K562 (cell line): ENCODE results near the gene KTN1. TPM values are rescaled to one million over a fixed set of nuclear protein-coding genes. Genes with fewer than 3 reads are reported as not detected.

ENCODE experiments used
- ATAC-seq: fragments of 200-7000 bp; cut with Tn5 transposase; 3 replicates; pipeline ENCODE4 v1.9.1; 2020; ENCODE audit warnings: moderate library complexity
- BruUV-seq: library from RNA; stranded (reverse); fragments of 400-500 nt; replicated peaks from 2 replicates; lab custom pipeline; 2021; lab: Mats Ljungman, UMichigan
- CTCF ChIA-PET: fragments of 300-600 bp; formaldehyde crosslinking; extraction: SDS; loops from one replicate; lab custom pipeline; 2021; ENCODE audit warnings: low intra/inter-chr PET ratio; lab: Yijun Ruan, JAX
- POLR2A ChIA-PET: fragments of 300-600, 350-650 bp; sonication (Branson Sonifier 250); formaldehyde crosslinking; extraction: SDS; loops from one replicate; lab custom pipeline; 2021; ENCODE audit warnings: antibody characterized with exemption, inconsistent platforms; lab: Yijun Ruan, JAX
- DNase-seq, 4 experiments: peaks; one replicate each; pipeline versions ENCODE4 v3.0.0 to v3.0.0-alpha.2; 2011 to 2018; ENCODE audit warnings: low spot score in 3 of 4, mixed read lengths in 3 of 4; ENCODE audit errors: extremely low read depth in 1 of 4
- FAIRE-seq: peaks from 2 replicates; lab custom pipeline; 2011; peaks lifted over from hg19 to GRCh38; lab: Jason Lieb, UNC
- H2AFZ ChIP-seq: 2 replicates; pipeline ENCODE4 v1.6.0; 2011; ENCODE audit warnings: low read depth, low read length, control low read depth, inconsistent platforms
- H3K27ac ChIP-seq: fragments of 200-600 bp; 3 replicates; pipeline ENCODE4 v1.8.0; 2011; ENCODE audit warnings: low read depth, mild to moderate bottlenecking, control low read depth, inconsistent platforms, low read length, moderate library complexity, mixed read lengths; ENCODE audit errors: extremely low read depth
- H3K27me3 ChIP-seq, 2 experiments: fragments of 300-600 bp in 1 of 2; 2 replicates in 1 of 2; 3 replicates in 1 of 2; pipeline versions ENCODE4 v1.6.0 to v1.8.0; 2011; ENCODE audit warnings: inconsistent platforms in 2 of 2, low read length in 2 of 2, mild to moderate bottlenecking in 1 of 2, mixed read lengths in 1 of 2, moderate library complexity in 1 of 2; ENCODE audit not compliant: control insufficient read depth in 2 of 2, insufficient read depth in 2 of 2
- H3K36me3 ChIP-seq: fragments of 300-600 bp; 3 replicates; pipeline ENCODE4 v1.8.0; 2011; ENCODE audit warnings: mild to moderate bottlenecking, low read length, inconsistent platforms; ENCODE audit not compliant: control insufficient read depth, insufficient read depth
- H3K4me1 ChIP-seq, 2 experiments: fragments of 200-600 bp in 1 of 2; replicated peaks in 1 of 2; 2 replicates in 1 of 2; 3 replicates in 1 of 2; pipeline versions ENCODE4 v1.5.1 to v1.8.0; 2011; ENCODE audit warnings: inconsistent platforms in 2 of 2, low read length in 2 of 2, mild to moderate bottlenecking in 1 of 2, mixed read lengths in 1 of 2, moderate library complexity in 1 of 2; ENCODE audit not compliant: control insufficient read depth in 2 of 2, insufficient read depth in 2 of 2
- H3K4me2 ChIP-seq: 2 replicates; pipeline ENCODE4 v1.6.1; 2011; ENCODE audit warnings: low read length, control low read depth, inconsistent platforms, mixed read lengths; ENCODE audit not compliant: insufficient read depth
- H3K4me3 ChIP-seq: fragments of 200-600 bp; sonication (generic), shearing (Covaris generic); 2 replicates; pipeline ENCODE4 v1.5.1; 2016; ENCODE audit warnings: control low read depth, inconsistent platforms
- H3K79me2 ChIP-seq: fragments of 200-600 bp; 3 replicates; pipeline ENCODE4 v1.8.0; 2011; ENCODE audit warnings: low read length, inconsistent platforms; ENCODE audit not compliant: control insufficient read depth, insufficient read depth
- H3K9ac ChIP-seq, 2 experiments: 2 replicates each; pipeline versions ENCODE4 v1.6.0 to v1.6.1; 2011; ENCODE audit warnings: low read depth in 2 of 2, low read length in 2 of 2, control low read depth in 1 of 2, inconsistent platforms in 1 of 2, mild to moderate bottlenecking in 1 of 2, mixed read lengths in 1 of 2; ENCODE audit not compliant: insufficient read depth in 1 of 2
- H3K9me1 ChIP-seq: one replicate; pipeline ENCODE4 v1.6.0; 2011; ENCODE audit warnings: inconsistent platforms, mild to moderate bottlenecking, low read length, moderate library complexity; ENCODE audit not compliant: control insufficient read depth, insufficient read depth
- H3K9me3 ChIP-seq: replicated peaks from 2 replicates; pipeline ENCODE4 v1.5.1; 2011; ENCODE audit warnings: low read depth, low read length, inconsistent platforms; ENCODE audit not compliant: control insufficient read depth, insufficient read depth
- H4K20me1 ChIP-seq: replicated peaks from 2 replicates; pipeline ENCODE4 v1.6.1; 2011; ENCODE audit warnings: low read length, inconsistent platforms, mixed read lengths; ENCODE audit not compliant: control insufficient read depth, insufficient read depth
- BDP1 ChIP-seq: IDR thresholded peaks from 3 replicates; pipeline ENCODE4 v1.6.1; 2011; ENCODE audit not compliant: insufficient read length, insufficient read depth
- CTBP1 ChIP-seq: fragments of 450-650 bp; IDR thresholded peaks from 2 replicates; pipeline ENCODE4 v1.6.1; 2016; ENCODE audit warnings: borderline replicate concordance
- CXXC5 ChIP-seq: fragments of 250-450 bp; sonication (Bioruptor Pico); IDR thresholded peaks from 2 replicates; pipeline ENCODE4 v1.8.0; 2022; ENCODE audit warnings: inconsistent platforms, mild to moderate bottlenecking, moderate library complexity
- ELF2 ChIP-seq: fragments of 250-450 bp; sonication (Bioruptor Pico); IDR thresholded peaks from 2 replicates; pipeline ENCODE4 v1.5.0; 2021; ENCODE audit warnings: mild to moderate bottlenecking
- KLF10 ChIP-seq: fragments of 250-450 bp; sonication (Bioruptor Pico); IDR thresholded peaks from 2 replicates; pipeline ENCODE4 v1.6.1; 2021; ENCODE audit warnings: matching md5 sums
- NFYB ChIP-seq: IDR thresholded peaks from 2 replicates; pipeline ENCODE4 v1.6.1; 2011; ENCODE audit warnings: mild to moderate bottlenecking, moderate library complexity; ENCODE audit not compliant: insufficient read length; ENCODE audit errors: extremely low read depth
- RBM25 ChIP-seq: fragments of 200-400 bp; formaldehyde crosslinking; IDR thresholded peaks from 2 replicates; pipeline ENCODE4 v1.6.1; 2018; ENCODE audit warnings: low read length, low read depth, moderate library complexity; ENCODE audit not compliant: severe bottlenecking
- SRSF1 ChIP-seq: fragments of 200-400 bp; formaldehyde crosslinking; IDR thresholded peaks from 2 replicates; pipeline ENCODE4 v1.6.1; 2017; ENCODE audit warnings: mild to moderate bottlenecking, low read depth, low read length, moderate library complexity
- WGBS: fragments of 100-300 bp; shearing (Covaris generic); methylation state at CpG from one replicate; pipeline ENCODE4 v1.1.6; 2016; ENCODE audit warnings: low coverage, mixed read lengths; ENCODE audit not compliant: insufficient coverage; ENCODE audit errors: missing lambda C conversion rate; 5-methylcytosine and 5-hydroxymethylcytosine counted together
- in situ Hi-C: fragments of 300-500 bp; cut with MboI; formaldehyde crosslinking; loops from 4 replicates; pipeline ENCODE4 v1.15.0; 2018; ENCODE audit warnings: inconsistent platforms, mixed read lengths
- intact Hi-C: fragments of 100-400 bp; cut with micrococcal nuclease; formaldehyde crosslinking; loops from 2 replicates; pipeline ENCODE4 v1.14.2; 2022
- polyA plus RNA-seq, 8 experiments: library from polyadenylated mRNA; depleted of rRNA in 4 of 8; stranded (reverse) in 5 of 8; unstranded in 3 of 8; fragments of >200 nt; fragmentation: Nextera tagmentation in 2 of 8; fragmentation: Illumina TruSeq in 1 of 8; extraction: Ambion mirVana in 2 of 8; extraction: Trizol in 1 of 8; gene quantifications; 2 replicates each; pipeline versions ENCODE4 v1.2.1 to v1.2.3, GENCODE V29; 2011 to 2014; ENCODE audit warnings: inconsistent platforms in 1 of 8, missing spikeins in 1 of 8
- total RNA-seq, 7 experiments: library from RNA; depleted of rRNA in 6 of 7; stranded (reverse); fragments of >200 nt in 6 of 7; fragmentation: Illumina TruSeq in 2 of 7; extraction: Trizol in 2 of 7; gene quantifications; 2 replicates each; pipeline versions ENCODE4 v1.2.1 to v1.2.3, GENCODE V29; 2011 to 2021; ENCODE audit warnings: low replicate concordance in 1 of 7
- TF ChIP-seq, protein P1 (sequence below): fragments of 450-650 bp; formaldehyde crosslinking; IDR thresholded peaks from 2 replicates; pipeline ENCODE4 v1.4.0; 2020; ENCODE audit warnings: mild to moderate bottlenecking, moderate library complexity
- TF ChIP-seq, protein P2 (sequence below), 2 experiments: IDR thresholded peaks in 1 of 2; conservative IDR thresholded peaks in 1 of 2; 2 replicates each; pipeline ENCODE4 v1.6.1; 2016; ENCODE audit warnings: low read depth in 2 of 2, mild to moderate bottlenecking in 1 of 2, missing compliant biosample characterization in 1 of 2, missing genetic modification characterization in 1 of 2, moderate library complexity in 1 of 2
- TF ChIP-seq, protein P3 (sequence below): sonication (generic); formaldehyde crosslinking; IDR thresholded peaks from 2 replicates; pipeline ENCODE4 v1.8.0; 2022; ENCODE audit warnings: mild to moderate bottlenecking, low read depth, missing genetic modification reagents

The KTN1 gene
- total and polyA plus RNA-seq, 9 of the 15 experiments (the other 6 are each of a cell fraction or from before 2014, with no cell fraction given): 34.8 to 120 (median 63.6) TPM

DNA sequence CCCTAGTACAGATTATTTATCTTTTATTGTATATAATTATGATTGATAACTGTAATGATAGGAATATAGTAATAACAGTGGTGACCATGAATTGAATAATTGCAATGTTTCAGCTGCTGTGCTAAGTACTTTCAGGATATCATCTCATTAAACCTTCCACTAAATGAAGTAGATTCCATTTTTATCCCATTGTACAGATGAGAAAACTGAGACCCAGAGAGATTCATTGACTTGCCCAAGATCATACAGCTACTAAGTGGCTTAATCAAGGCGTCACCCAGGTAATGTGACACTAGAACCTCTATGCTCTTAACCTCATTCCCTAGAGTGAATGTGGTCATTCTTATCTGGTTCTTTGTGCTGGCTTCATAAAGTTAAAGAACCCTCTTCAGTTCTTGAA is 124.6 kb downstream of the KTN1 start:
- ATAC-seq: no peak
- intact Hi-C loops: no loop called here

DNA sequence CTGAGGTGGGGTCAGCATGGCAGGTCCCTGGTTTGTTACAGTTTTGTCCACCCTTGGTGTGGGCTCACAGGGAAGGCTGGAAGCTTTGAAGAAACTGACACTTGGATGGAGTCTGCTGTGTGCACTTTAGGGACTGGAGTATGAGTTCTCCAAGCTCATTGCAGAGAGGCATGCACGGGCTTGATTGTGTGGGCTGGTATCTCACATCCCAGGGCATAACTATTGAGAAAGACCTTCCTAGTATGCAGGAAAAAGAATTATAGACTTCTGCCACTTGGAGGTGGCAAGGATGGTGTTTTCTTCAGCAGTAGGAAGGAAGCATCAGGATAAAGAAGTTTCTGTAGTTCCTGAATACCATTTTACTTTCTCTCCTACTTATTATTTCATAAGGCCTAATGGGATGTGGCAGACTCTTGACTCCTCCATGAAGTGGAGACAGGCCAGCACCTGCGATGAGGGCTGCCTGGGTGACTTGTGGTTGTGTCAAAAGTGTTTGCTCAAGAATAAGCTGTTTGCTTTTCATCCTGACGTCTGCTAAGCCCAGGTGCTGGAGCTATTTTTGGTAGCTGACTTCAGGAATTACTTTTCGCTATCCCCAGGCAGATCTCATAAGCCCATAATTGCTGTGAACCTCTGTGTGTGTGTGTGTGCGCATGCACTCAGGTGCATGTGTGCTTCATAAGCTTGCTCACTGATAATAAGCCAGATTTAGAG is 125.8 kb downstream of the KTN1 start:
- no peak overlapping the region for H3K4me3 ChIP-seq
- ATAC-seq: no peak
- 0% methylated on average over 3 of the region's 5 CpGs for WGBS
- H3K36me3 ChIP-seq: no peaks in the 10 kb centered on the region
- H4K20me1 ChIP-seq: no peaks in the 10 kb centered on the region
- H2AFZ ChIP-seq: no peak overlapping the region
- FAIRE-seq: no peak
- CTCF ChIA-PET: no interaction called here
- no TSS peak for BruUV-seq
- in situ Hi-C loops (no loop called here), intact Hi-C loops (no loop called here)
- H3K9me1 ChIP-seq: no peaks in the 10 kb centered on the region
- H3K4me2 ChIP-seq: no peak overlapping the region
- no peaks in the 10 kb centered on the region for H3K4me1 ChIP-seq
- H3K9me3 ChIP-seq: no peaks in the 10 kb centered on the region
- no peak overlapping the region for H3K27ac ChIP-seq
- H3K27me3 ChIP-seq: peaks cover 0 to 6% of the 10 kb centered on the region in 2 experiments; a peak in 1 of 5 replicates
- H3K9ac ChIP-seq: no peak overlapping the region
- no peaks in the 10 kb centered on the region for H3K79me2 ChIP-seq
- no peak for DNase-seq
- POLR2A ChIA-PET: no interaction called here
- TF ChIP-seq BDP1 (no peak), CXXC5 (CRISPR knock-in tag) (no peak), KLF10 (CRISPR knock-in tag) (no peak), ELF2 (CRISPR knock-in tag) (no peak), CTBP1 (no peak), SRSF1 (no peak)
- TF ChIP-seq, protein P1, sequence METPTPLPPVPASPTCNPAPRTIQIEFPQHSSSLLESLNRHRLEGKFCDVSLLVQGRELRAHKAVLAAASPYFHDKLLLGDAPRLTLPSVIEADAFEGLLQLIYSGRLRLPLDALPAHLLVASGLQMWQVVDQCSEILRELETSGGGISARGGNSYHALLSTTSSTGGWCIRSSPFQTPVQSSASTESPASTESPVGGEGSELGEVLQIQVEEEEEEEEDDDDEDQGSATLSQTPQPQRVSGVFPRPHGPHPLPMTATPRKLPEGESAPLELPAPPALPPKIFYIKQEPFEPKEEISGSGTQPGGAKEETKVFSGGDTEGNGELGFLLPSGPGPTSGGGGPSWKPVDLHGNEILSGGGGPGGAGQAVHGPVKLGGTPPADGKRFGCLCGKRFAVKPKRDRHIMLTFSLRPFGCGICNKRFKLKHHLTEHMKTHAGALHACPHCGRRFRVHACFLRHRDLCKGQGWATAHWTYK (CRISPR knock-in tag): no peak
- TF ChIP-seq, protein P2, sequence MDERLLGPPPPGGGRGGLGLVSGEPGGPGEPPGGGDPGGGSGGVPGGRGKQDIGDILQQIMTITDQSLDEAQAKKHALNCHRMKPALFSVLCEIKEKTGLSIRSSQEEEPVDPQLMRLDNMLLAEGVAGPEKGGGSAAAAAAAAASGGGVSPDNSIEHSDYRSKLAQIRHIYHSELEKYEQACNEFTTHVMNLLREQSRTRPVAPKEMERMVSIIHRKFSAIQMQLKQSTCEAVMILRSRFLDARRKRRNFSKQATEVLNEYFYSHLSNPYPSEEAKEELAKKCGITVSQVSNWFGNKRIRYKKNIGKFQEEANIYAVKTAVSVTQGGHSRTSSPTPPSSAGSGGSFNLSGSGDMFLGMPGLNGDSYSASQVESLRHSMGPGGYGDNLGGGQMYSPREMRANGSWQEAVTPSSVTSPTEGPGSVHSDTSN (CRISPR knock-in tag; IDR thresholded peaks at IDR 0.05; ENCODE audit: low read depth): no peak
- TF ChIP-seq, protein P2 (tag; conservative IDR thresholded peaks at IDR 0.05; ENCODE audit: low read depth): no peak
- TF ChIP-seq, protein P3, sequence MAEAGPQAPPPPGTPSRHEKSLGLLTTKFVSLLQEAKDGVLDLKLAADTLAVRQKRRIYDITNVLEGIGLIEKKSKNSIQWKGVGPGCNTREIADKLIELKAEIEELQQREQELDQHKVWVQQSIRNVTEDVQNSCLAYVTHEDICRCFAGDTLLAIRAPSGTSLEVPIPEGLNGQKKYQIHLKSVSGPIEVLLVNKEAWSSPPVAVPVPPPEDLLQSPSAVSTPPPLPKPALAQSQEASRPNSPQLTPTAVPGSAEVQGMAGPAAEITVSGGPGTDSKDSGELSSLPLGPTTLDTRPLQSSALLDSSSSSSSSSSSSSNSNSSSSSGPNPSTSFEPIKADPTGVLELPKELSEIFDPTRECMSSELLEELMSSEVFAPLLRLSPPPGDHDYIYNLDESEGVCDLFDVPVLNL (CRISPR knock-in tag): no peak

More for the DNA sequence above, 124.6 kb downstream of the KTN1 start:
- H3K9me3 ChIP-seq: no peaks in the 10 kb centered on the region
- H3K4me1 ChIP-seq: no peaks in the 10 kb centered on the region
- in situ Hi-C loops: no loop called here
- POLR2A ChIA-PET: no interaction called here
- CTCF ChIA-PET: no interaction called here
- no peak overlapping the region for H3K4me2 ChIP-seq
- peaks cover 0 to 6% of the 10 kb centered on the region in 2 experiments; a peak in 1 of 5 replicates for H3K27me3 ChIP-seq
- peak; percentile 83 for TF ChIP-seq RBM25
- no peak for TF ChIP-seq NFYB
- no peak overlapping the region for H3K9ac ChIP-seq
- no peaks in the 10 kb centered on the region for H3K79me2 ChIP-seq
- H4K20me1 ChIP-seq: no peaks in the 10 kb centered on the region
- H3K36me3 ChIP-seq: no peaks in the 10 kb centered on the region
- 0% methylated on average over 1 of the region's 1 CpG for WGBS
- no peak for FAIRE-seq
- no TSS peak for BruUV-seq
- H2AFZ ChIP-seq: no peak overlapping the region
- no peak for DNase-seq
- H3K4me3 ChIP-seq: no peak overlapping the region
- H3K27ac ChIP-seq: no peak overlapping the region
- no peaks in the 10 kb centered on the region for H3K9me1 ChIP-seq
